H1 (cell line): ENCODE measurements around the gene ERH. TPM values are rescaled to one million over a fixed set of nuclear protein-coding genes. Genes with fewer than 3 reads are reported as not detected.

Experiments
- ASH2L ChIP-seq: fragments of 200-600, 300-600 bp; sonication (generic); IDR thresholded peaks from one replicate; pipeline ENCODE4 v1.7.1; 2017; ENCODE audit warnings: low read length
- EZH2 ChIP-seq: fragments of 200-600 bp; sonication (generic); IDR thresholded peaks from 2 replicates; pipeline ENCODE4 v1.7.1; 2012; ENCODE audit warnings: low read depth, mild to moderate bottlenecking, moderate library complexity, low read length, inconsistent platforms; ENCODE audit not compliant: severe bottlenecking
- KDM1A ChIP-seq: fragments of 200-600, 300-600 bp; sonication (generic); IDR thresholded peaks from 2 replicates; pipeline ENCODE4 v1.7.1; 2016; ENCODE audit warnings: mild to moderate bottlenecking, low read length, borderline replicate concordance
- NANOG ChIP-seq: IDR thresholded peaks from 2 replicates; pipeline ENCODE4 v1.6.1; 2011; ENCODE audit warnings: low read length, low read depth, mild to moderate bottlenecking, inconsistent platforms; ENCODE audit not compliant: insufficient read depth, poor library complexity, severe bottlenecking
- POLR2A ChIP-seq, 2 experiments: IDR thresholded peaks; 1 replicate in 1 of 2; 2 replicates in 1 of 2; pipeline ENCODE4 v1.6.1; 2011; ENCODE audit warnings: low read depth in 2 of 2, low read length in 2 of 2, mild to moderate bottlenecking in 2 of 2; ENCODE audit errors: control extremely low read depth in 1 of 2
- SIRT6 ChIP-seq: IDR thresholded peaks from one replicate; pipeline ENCODE4 v1.7.1; 2012; ENCODE audit warnings: low read length, inconsistent platforms
- SRF ChIP-seq: IDR thresholded peaks from 2 replicates; pipeline ENCODE4 v1.6.1; 2011; ENCODE audit warnings: mild to moderate bottlenecking, low read depth, low read length, moderate library complexity
- polyA plus RNA-seq, 7 experiments: library from polyadenylated mRNA; depleted of rRNA in 3 of 7; stranded (reverse) in 5 of 7; unstranded in 2 of 7; fragments of >200 nt in 5 of 7; fragments of 200-250 nt in 2 of 7; gene quantifications; 1 replicate in 5 of 7; 2 replicates in 1 of 7; 4 replicates in 1 of 7; pipeline versions ENCODE4 v1.2.1 to v1.2.3, GENCODE V29; 2011 to 2013; ENCODE audit warnings: missing spikeins in 2 of 7, mixed read lengths in 2 of 7
- total RNA-seq: library from RNA; stranded (reverse); fragmentation: NEBNext Ultra II Directional; extraction: Animal tissue kit (Norgen Biotek cat#: 25700); gene quantifications from 2 replicates; pipeline ENCODE4 v1.2.1, GENCODE V29; 2021
- TF ChIP-seq, protein P1 (sequence below): fragments of 300-600 bp; sonication (generic); IDR thresholded peaks from 2 replicates; pipeline ENCODE4 v1.7.1; 2012; ENCODE audit warnings: low read length, moderate library complexity, mild to moderate bottlenecking, inconsistent platforms; ENCODE audit not compliant: insufficient replicate concordance

The ERH gene
- total and polyA plus RNA-seq, 2 of the 8 experiments (the other 6 are each of a cell fraction or from before 2014, with no cell fraction given): 329 to 454 TPM

DNA sequence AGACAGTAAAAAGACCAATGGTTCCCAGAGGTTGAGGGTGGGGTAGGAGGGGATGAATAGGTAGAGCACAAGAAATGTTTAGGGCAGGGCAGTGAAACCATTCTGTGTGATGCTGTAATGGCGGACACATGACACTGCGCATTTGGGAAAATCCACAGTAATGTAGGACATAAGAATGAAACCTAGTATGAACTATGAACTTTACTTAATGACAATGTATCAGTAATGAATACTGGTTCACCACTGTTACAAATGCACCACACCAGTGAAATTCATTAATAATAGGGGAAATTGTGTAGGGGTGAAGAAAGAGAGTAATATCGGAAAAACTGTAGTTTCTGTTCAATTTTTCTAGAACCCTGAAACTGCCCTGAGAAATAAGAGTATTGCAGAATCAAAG lies 5.6 kb downstream of the ERH start (continued):
- TF ChIP-seq, protein P1, sequence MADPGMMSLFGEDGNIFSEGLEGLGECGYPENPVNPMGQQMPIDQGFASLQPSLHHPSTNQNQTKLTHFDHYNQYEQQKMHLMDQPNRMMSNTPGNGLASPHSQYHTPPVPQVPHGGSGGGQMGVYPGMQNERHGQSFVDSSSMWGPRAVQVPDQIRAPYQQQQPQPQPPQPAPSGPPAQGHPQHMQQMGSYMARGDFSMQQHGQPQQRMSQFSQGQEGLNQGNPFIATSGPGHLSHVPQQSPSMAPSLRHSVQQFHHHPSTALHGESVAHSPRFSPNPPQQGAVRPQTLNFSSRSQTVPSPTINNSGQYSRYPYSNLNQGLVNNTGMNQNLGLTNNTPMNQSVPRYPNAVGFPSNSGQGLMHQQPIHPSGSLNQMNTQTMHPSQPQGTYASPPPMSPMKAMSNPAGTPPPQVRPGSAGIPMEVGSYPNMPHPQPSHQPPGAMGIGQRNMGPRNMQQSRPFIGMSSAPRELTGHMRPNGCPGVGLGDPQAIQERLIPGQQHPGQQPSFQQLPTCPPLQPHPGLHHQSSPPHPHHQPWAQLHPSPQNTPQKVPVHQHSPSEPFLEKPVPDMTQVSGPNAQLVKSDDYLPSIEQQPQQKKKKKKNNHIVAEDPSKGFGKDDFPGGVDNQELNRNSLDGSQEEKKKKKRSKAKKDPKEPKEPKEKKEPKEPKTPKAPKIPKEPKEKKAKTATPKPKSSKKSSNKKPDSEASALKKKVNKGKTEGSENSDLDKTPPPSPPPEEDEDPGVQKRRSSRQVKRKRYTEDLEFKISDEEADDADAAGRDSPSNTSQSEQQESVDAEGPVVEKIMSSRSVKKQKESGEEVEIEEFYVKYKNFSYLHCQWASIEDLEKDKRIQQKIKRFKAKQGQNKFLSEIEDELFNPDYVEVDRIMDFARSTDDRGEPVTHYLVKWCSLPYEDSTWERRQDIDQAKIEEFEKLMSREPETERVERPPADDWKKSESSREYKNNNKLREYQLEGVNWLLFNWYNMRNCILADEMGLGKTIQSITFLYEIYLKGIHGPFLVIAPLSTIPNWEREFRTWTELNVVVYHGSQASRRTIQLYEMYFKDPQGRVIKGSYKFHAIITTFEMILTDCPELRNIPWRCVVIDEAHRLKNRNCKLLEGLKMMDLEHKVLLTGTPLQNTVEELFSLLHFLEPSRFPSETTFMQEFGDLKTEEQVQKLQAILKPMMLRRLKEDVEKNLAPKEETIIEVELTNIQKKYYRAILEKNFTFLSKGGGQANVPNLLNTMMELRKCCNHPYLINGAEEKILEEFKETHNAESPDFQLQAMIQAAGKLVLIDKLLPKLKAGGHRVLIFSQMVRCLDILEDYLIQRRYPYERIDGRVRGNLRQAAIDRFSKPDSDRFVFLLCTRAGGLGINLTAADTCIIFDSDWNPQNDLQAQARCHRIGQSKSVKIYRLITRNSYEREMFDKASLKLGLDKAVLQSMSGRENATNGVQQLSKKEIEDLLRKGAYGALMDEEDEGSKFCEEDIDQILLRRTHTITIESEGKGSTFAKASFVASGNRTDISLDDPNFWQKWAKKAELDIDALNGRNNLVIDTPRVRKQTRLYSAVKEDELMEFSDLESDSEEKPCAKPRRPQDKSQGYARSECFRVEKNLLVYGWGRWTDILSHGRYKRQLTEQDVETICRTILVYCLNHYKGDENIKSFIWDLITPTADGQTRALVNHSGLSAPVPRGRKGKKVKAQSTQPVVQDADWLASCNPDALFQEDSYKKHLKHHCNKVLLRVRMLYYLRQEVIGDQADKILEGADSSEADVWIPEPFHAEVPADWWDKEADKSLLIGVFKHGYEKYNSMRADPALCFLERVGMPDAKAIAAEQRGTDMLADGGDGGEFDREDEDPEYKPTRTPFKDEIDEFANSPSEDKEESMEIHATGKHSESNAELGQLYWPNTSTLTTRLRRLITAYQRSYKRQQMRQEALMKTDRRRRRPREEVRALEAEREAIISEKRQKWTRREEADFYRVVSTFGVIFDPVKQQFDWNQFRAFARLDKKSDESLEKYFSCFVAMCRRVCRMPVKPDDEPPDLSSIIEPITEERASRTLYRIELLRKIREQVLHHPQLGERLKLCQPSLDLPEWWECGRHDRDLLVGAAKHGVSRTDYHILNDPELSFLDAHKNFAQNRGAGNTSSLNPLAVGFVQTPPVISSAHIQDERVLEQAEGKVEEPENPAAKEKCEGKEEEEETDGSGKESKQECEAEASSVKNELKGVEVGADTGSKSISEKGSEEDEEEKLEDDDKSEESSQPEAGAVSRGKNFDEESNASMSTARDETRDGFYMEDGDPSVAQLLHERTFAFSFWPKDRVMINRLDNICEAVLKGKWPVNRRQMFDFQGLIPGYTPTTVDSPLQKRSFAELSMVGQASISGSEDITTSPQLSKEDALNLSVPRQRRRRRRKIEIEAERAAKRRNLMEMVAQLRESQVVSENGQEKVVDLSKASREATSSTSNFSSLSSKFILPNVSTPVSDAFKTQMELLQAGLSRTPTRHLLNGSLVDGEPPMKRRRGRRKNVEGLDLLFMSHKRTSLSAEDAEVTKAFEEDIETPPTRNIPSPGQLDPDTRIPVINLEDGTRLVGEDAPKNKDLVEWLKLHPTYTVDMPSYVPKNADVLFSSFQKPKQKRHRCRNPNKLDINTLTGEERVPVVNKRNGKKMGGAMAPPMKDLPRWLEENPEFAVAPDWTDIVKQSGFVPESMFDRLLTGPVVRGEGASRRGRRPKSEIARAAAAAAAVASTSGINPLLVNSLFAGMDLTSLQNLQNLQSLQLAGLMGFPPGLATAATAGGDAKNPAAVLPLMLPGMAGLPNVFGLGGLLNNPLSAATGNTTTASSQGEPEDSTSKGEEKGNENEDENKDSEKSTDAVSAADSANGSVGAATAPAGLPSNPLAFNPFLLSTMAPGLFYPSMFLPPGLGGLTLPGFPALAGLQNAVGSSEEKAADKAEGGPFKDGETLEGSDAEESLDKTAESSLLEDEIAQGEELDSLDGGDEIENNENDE: no peak
- no peak for TF ChIP-seq ASH2L
- no peak for TF ChIP-seq NANOG
- no peak for TF ChIP-seq SRF
- TF ChIP-seq POLR2A (IDR thresholded peaks at IDR 0.05; ENCODE audit: control extremely low read depth in 1 of 2, low read depth in 2 of 2, low read length in 2 of 2): no peak
- TF ChIP-seq EZH2: no peak
- TF ChIP-seq KDM1A: no peak
- no peak for TF ChIP-seq SIRT6
